Lower leg skin (tissue), 3 donors: ENCODE results near the gene GPR78.

ENCODE experiments used
- CTCF ChIP-seq, 3 donors: fragments of 450-650 bp; IDR thresholded peaks; one replicate each; pipeline ENCODE4 v1.5.1; 2016; ENCODE audit warnings: antibody characterized with exemption in 3 of 3, mild to moderate bottlenecking in 3 of 3, moderate library complexity in 2 of 3
- POLR2A ChIP-seq, 2 donors: fragments of 450-650 bp; IDR thresholded peaks; one replicate each; pipeline ENCODE4 v1.6.1; 2016 to 2017; ENCODE audit warnings: antibody characterized with exemption in 2 of 2, mild to moderate bottlenecking in 1 of 2, moderate library complexity in 1 of 2

GRCh38 chr4:8589823-8590545, 9.8 kb downstream of the GPR78 start:
- TF ChIP-seq POLR2A (IDR thresholded peaks at IDR 0.05) (no peak), CTCF (IDR thresholded peaks at IDR 0.05) (no peak)
